HG03571 (cell line): Measurements from ENCODE around the gene COIL.

Experiments used
- ATAC-seq: cut with Tn5 transposase; IDR thresholded peaks from one replicate; pipeline ENCODE4 v1.9.1; 2021; ENCODE audit not compliant: unreplicated experiment

Gene COIL

DNA sequence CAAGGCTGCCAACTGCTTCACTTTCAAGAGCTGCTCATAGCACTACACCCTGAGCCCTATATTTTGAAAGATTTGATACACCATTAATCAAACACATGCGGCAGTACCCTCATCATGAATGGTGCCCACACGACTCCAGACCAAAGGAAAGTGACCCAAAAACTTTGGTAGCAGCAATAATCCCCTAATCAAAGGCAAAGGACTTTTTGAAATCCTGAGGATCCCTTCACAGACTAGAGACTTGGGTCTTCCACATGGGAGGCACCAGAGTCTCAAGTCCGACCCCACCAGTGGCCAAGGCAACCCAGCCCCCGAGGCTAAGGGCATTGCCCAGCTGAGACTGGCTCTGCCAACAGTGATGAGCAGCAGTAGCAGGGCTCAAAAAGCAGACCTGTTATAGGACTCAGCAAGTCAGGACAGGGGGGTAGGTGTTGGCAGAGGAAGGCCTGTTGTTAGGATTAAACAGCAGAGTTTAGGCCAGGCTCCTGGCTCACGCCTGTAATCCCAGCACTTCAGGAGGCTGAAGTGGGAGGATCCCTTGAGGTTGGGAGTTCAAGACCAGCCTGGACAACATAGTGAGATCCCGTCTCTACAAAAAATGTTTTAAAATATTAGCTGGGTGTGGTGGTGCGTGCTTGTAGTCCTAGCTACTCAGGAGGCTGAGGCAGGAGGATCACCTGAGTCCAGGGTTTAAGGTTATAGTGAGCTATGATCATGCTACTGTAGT, 50.2 kb downstream of the COIL start:
- ATAC-seq, result no peak

DNA sequence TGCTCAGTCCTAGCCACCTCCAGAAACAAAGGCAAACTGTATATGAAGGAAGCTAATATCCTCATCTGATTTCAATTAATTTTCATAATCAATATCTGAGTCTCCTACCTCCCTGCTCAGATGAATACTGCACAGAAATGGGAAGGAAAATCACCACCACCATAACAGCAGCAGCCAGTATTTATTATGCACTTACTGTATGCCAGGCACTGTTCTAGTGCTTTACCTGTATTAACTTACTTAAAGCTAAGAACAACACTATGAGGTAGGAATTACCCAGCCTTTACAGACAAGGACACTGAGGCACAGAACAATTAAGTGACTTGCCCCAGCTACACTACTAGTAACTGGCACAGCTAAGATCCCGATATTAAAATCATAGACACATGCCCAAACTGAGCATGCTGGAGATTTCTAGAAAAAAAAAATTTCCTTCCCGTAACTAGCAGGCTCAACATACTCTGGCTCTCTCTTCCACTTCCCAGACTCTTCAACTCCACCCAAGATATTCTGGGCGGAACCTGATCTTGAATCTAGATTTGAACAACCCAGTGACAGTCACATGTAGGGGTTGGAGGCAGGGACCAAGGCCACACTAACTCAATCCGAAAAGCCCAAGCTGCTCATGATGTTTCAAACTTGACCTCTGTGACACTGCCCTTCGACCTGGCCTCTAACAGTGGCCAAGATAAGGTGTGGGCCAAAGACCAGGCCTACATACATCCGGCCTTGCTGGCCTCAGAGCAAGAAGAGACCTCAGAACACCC, 50.9 kb downstream of the COIL start:
- no peak for ATAC-seq

DNA sequence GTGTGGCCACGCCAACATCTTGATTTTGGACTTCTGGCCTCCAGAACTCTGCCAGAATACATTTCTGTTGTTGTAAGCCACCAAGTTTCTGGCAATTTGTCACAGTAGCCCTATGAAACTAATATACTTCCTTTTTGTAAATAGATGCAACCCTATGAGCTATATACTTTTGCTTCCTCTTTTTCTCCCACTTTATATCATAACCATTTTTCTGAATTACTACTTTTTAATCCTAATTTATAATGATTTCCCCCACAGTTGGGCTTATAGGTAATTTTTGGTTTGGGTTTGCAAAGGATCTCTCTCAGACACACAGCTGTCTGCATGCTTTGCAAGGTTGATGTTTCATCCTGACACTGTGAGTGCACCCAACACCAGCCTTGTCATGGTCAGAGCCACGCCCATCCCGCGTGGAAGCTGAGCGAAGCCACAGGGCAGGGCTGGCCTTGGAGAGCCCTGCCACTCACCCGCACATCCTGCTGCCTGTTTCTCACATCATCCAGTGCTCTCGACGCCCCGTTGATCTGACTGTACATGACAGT, 52.8 kb downstream of the COIL start:
- ATAC-seq, result peak; percentile 91

DNA sequence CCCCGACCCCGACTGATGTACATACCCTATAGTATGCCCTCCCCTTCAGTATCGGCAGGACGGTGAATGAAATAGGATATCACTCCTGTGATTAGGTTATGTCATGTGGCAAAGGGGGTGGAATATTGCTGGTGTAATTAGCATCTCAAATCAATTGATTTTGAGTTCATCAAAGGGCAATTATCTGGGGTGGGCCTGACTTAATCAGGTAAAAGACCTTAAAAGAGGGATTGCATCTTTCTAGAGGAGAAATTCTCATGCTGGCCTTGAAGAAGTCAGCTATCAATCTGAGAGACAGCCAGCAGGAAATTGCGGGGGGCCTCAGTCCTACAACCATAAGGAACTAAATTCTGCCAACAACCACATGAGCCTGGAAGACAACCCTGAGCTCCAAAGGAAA, 57.3 kb downstream of the COIL start:
- no peak for ATAC-seq

DNA sequence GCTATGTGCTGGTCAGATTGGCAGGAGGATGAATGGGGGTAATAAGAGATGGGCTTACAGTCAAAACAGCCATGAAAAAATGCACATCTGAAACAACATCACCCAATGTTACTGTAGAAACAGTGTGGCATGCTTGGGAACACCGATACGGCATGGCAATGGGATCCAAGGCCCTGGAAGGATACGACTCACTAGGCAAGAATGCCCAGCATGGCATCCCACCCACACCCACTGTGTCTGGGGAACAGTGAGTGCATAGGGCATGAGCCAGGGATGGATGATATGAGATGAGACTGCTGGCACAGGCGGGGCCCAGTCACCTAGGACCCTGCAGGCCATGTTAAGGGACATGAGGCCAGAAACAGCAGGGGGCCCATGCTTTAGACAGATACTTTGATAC, 58.5 kb downstream of the COIL start:
- no peak for ATAC-seq

DNA sequence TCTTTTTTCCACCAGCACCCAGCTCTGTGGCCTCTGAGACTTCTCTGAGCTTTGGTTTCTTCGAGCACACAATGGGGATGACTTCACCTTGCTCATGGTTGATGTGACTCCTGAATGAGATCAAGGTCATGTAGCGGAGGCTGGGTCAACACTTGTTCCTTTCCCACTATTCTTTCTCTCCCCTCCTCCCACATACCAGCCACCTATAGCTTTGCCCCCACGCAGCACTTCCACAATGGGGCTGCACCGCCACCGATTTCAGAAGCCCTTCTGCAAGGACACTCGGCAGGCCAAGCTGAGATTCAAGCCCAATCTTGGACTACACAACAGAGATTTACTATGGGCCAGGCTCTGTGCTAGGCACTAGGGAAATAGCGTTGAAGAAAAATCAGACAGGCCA, 61.4 kb downstream of the COIL start:
- no peak for ATAC-seq

DNA sequence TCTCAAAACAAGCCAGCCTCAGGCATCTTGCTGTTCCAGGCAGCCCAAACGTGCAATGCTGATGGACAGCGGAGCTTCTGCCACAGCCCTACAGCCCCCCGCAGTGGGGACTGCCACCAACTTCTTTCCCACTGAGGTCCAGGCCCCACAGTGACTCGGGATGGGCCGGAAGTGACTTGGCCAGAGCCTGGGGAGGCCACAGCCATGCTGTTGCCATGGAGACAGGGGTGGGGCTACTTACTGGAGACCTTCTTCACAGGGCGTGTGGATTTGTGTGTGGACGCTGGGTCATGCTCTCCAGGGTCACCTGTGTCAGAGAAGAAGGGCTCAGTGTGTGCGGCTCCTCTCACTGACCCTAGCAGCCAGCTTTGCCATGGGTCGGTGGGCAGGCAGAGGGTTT, 62.0 kb downstream of the COIL start:
- ATAC-seq, result no peak

DNA sequence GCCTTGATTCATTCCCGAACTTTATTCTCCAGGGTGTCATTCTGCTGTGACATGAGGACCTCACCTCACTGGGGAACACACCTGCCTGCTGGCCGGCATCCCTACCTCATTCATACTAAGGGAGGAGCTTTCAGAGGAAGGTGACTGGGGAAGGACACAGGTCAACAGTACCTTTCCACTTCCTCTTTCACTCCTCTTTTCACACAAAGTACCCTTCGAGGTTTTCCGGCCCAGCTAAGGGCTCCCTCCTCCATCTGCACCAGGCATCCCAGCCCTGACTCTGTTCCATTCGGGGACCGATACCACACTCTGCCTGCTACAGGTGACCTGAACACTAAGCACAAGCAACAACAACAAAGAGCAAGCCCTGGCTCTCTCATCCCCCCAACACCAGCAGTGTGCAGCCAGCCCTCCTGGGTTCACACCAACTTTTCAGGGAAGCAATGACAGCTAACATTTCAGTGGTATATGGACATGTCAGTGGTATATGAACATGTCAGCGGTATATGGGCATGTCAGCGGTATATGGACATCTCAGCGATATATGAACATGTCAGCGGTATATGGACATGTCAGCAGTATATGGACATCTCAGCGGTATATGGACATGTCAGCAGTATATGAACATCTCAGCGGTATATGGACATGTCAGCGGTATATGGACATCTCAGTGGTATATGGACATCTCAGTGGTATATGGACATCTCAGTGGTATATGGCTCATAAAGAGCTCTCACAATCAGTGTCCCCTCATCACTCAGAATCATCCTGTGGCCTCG, 63.0 kb downstream of the COIL start:
- ATAC-seq, result peak; percentile 69

DNA sequence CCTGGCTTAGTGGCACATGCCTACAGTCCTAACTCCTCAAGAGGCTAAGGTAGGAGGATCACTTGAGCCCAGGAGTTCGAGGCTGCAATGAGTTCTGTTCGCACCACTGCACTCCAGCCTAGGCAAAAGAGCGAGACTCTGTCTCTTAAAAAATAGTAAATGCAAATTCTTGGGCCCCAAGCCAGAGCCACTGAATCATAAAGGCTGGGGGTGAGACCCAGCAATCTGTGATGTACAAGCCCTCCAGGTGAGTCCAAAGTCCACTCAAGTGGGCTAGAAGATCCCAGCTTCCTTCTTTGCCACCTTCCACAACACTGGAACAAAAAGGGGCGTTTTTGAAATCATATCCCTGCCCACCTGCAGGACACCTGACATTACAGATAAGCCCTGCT, 63.9 kb downstream of the COIL start:
- no peak for ATAC-seq

DNA sequence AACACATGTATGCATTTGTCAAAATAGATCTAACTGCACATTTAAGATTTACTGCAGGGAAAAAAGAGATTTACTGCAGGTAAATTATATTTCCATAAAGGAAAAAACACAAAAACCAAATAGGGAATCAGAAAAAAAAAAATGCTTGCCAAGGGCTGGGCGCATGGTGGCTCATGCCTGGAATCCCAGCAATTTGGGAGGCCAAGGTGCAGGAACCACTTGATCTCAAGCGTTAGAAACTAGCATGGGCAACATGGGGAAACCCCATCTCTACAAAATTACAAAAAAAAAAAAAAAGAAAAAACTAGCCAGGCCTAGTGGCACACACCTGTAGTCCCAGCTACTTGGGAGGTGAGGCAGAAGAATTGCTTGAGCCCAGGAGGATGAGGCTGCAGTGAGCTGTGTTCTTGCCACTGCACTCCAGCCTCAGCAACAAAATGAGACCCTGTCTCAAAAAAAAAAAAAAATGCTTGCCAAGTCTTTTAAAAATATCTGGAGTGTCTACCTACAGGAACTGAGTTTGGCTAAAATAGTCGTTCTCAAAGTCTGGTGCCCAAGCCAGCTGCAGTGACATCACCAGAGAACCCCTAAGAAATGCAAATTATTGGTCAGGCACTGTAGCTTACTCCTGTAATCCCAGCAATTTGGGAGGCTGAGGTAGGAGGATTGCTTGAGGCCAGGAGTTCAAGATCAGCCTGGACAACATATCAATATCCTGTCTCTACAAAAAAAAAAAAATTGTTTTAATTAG, 64.5 kb downstream of the COIL start:
- ATAC-seq, result no peak

DNA sequence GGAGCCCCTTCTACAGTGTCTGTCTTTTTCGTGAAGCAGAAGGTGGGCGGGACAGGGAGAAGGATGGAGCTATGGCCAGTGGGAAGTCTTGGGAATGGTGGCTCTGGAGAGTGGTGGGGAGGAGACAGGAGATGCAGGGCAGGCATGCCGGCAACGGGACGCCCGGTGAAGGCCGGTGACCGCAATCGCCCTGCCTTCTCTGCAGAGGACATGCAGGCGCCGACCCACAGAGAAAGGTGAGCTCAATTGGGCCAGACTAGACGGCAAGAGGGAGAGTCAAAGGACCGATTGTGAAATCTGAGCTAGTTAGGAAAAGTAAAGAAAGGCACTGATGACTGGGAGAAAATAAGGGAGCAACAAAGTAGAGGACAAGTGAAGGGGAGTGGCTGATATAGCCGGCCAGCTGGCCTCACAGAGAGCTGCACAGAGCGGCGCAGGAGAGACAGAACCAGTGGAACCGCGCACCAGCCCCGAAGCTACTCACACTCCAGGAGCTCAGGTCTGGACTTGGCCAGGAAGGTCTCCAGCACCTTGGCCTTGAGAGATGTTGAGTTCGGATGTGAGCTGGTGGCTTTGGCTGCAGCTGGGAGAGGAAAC, 65.9 kb downstream of the COIL start:
- ATAC-seq, result no peak

DNA sequence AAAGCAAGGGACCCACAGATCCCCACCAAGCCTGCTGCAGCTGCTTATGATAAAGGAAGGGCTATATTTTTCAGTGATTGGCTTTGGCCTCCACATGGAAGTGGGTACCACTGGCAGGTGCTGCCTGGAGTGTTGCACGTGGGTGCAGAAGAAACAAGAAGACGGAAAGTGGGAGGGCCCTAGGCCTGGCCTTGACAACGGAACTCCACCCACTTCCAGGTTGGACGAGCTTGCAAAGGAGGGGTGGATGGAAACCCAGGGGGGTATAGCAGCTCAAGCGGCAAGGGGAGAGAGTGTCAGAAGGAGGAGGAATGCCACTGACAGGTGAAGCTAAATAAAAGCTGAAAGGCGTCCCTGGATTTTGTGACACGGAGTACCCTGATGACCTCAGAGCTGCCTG, 67.3 kb downstream of the COIL start:
- ATAC-seq, result no peak

DNA sequence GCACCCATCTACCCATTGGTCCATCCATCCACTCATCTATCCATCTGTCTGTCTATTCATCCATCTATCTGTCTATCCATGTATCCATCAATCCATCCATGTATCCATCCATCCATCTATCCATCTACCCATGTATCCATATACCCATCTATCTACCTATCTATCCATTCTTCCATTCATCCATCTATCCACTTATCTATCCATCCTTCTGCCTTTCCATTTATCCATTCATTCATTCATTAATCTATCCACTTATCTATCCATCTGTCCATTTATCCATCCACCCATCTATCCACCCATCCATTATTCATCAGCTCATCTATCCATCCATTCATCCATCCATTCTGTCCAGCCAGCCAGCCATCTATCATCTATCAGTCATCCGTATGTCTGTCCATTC, 68.5 kb downstream of the COIL start:
- no peak for ATAC-seq

DNA sequence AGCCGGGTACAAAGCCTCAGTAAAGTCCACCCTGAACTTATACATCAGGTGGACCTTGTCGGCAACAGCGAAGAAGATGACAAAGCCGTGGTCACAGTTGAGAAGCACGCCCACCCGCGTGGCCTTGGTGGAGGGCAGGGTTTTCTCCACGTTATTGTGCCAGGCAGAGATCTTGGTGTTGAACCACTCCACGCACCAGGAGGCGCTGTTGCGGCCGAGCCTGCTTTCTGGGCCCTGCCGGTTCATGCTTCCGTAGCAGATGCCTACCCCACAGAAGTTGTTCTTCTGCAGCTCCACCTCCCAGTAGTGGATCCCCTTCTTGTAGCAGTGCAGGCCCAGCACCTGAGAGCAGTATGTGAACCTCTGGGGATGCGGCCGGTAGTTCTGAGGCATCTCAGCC, 69.1 kb downstream of the COIL start:
- ATAC-seq, result no peak

DNA sequence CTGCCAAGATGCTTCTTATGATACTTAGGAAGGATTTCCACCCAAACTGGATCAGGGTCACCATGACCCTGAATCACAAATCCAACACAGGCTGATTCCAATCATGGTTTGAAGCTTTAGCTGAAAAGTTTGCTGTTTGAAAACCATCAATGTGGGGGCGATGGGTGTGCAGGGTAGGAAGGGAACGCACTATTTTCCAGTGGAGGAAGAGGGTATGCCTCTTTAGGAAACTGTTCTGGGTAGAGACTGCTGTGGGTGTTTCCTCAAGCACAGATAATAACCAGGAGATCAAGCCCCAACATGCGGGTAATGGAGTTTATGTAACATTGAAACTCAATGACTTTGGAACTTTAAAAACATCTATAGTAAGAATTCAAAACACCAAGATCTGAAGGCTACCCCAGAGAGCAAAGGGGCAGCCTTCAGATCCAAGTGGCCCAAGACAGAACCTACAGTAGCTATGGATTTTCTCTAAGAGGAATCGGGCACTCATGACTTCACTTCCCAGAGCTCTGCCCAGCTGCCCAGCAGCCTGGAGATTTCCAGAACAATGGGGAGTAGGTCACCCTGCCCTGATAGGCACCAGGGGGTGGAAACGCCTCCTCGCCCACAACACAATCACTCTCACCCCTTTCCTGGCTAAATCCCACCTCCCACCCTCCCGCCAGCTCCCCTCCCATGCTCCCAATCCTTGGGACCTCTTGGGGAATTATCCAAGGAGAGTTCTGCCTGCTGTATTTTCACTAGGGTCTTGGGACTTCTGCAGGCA, 69.8 kb downstream of the COIL start:
- no peak for ATAC-seq

DNA sequence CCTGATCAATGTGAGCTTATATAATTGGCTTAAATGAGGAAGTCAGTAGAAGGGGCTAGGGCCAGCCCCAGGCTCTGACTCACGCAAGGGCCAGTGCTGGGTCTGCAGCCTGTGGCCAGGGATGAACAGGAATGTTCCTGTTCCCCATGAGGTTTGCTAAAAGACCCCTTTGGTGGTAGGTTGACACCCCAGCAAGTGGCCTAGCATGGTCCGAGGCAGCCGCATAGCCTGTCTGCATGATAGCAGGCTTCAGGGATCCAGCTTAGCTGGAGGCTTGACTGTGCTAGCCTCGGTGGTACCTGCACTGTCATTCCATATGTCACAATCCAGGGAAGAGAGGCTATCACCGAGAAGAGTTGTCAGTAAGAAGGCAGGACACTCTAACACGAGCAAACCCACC, 70.5 kb downstream of the COIL start:
- no peak for ATAC-seq
